Heart right ventricle (tissue), 16 donors: ENCODE data around the gene CMIP. TPM values are rescaled to one million over a fixed set of nuclear protein-coding genes. Genes with fewer than 3 reads are reported as not detected.

ENCODE experiments used
- ATAC-seq, 8 donors: fragments of 200-7000 bp; cut with Tn5 transposase; one replicate each; pipeline ENCODE4 v1.9.1; 2020; ENCODE audit warnings: mild to moderate bottlenecking in 8 of 8, moderate library complexity in 8 of 8, moderate number of reproducible peaks in 1 of 8
- DNase-seq, 2 donors: peaks; one replicate each; pipeline ENCODE4 v3.0.0-alpha.2; 2020
- H3K27ac ChIP-seq, 10 donors: fragments of 200-600 bp; sonication (generic) in 2 of 10; one replicate each; pipeline versions ENCODE4 v1.5.0 to v1.8.0; 2020 to 2022; ENCODE audit warnings: mild to moderate bottlenecking in 3 of 10
- H3K27me3 ChIP-seq, 7 donors: fragments of 200-600 bp; one replicate each; pipeline ENCODE4 v1.8.0; 2021 to 2022; ENCODE audit warnings: mild to moderate bottlenecking in 2 of 7
- H3K36me3 ChIP-seq, 9 donors: fragments of 200-600 bp; sonication (generic) in 1 of 9; one replicate each; pipeline versions ENCODE4 v1.5.0 to v1.8.0; 2020 to 2022; ENCODE audit warnings: mild to moderate bottlenecking in 2 of 9
- H3K4me1 ChIP-seq, 9 donors: fragments of 200-600 bp; sonication (generic) in 1 of 9; one replicate each; pipeline versions ENCODE4 v1.5.0 to v1.8.0; 2020 to 2022; ENCODE audit warnings: mild to moderate bottlenecking in 4 of 9
- H3K4me3 ChIP-seq, 10 donors: fragments of 200-600 bp; sonication (generic) in 2 of 10; one replicate each; pipeline versions ENCODE4 v1.5.0 to v1.8.0; 2020 to 2022; ENCODE audit warnings: mild to moderate bottlenecking in 7 of 10, moderate library complexity in 2 of 10
- H3K9me3 ChIP-seq, 11 donors: fragments of 200-600 bp in 10 of 11; sonication (generic) in 2 of 11; one replicate each; pipeline versions ENCODE4 v1.5.0 to v1.8.0; 2013 to 2022; ENCODE audit warnings: mild to moderate bottlenecking in 2 of 11, control low read depth in 1 of 11, moderate library complexity in 1 of 11
- CTCF ChIP-seq, 9 donors: fragments of 200-600 bp; sonication (generic) in 2 of 9; IDR thresholded peaks; one replicate each; pipeline versions ENCODE4 v1.5.0 to v1.8.0; 2021 to 2022; ENCODE audit warnings: antibody characterized with exemption in 9 of 9, mild to moderate bottlenecking in 5 of 9, moderate library complexity in 1 of 9
- WGBS, 2 donors: extraction: QIAGEN DNeasy Blood & Tissue Kit; methylation state at CpG; one replicate each; pipeline ENCODE4 v1.1.7; 2013; ENCODE audit warnings: inconsistent platforms in 1 of 2; 5-methylcytosine and 5-hydroxymethylcytosine counted together
- intact Hi-C, 10 donors: fragments of 100-400 bp; cut with DNase I; formaldehyde crosslinking; loops; one replicate each; pipeline versions ENCODE4 v1.11.1 to v1.14.2; 2022
- polyA plus RNA-seq, 2 donors: library from polyadenylated mRNA; stranded (reverse); fragments of 200-250 nt; gene quantifications; one replicate each; pipeline ENCODE4 v1.2.3, GENCODE V29; 2013
- total RNA-seq, 10 donors: library from RNA; stranded (reverse); fragmentation: NEBNext Ultra II Directional in 3 of 10; extraction: Animal tissue kit (Norgen Biotek cat#: 25700) in 3 of 10; gene quantifications; one replicate each; pipeline versions ENCODE4 v1.2.1 to v1.2.4, GENCODE V29; 2021 to 2023
- donor health status: Arrhythmogenic right ventricular cardiomyopathy.
- donor health status: ischemic (EF 13 %, LVEDD 7.1; RV severe dilation, severe dysfunction).
- donor health status: healthy with polysubstance abuse.
- donor health status: DM: no; HTN: yes; CAD: no.
- donor health status: DM: no; HTN: no; CAD: no.
- donor health status: ischemic (EF 25% LVEDD 6.9; RV normal size, moderate dysfunction).
- donor health status: ischemic (EF 25% LVEDD 5.7; RV mildly dilated, moderate dysfunction).
- donor health status: healthy.
- donor health status: DM: yes; HTN: yes; CAD: no.
- donor health status: Ischemic cardiomyopathy.
- donor health status: ischemic (EF 35%, LVEDD 5.7; RV mildly dilated, moderate dysfunction).
- donor health status: nonischemic (EF 11% LVEDD 7.7; RV severe dilation, severe dysfunction).
- donor health status: DM: yes; HTN: yes; CAD: no.
- donor health status: PGD.
- donor health status: ischemic (EF 29% LVEDD 5.4; RV normal size, mild dysfunction).
- donor health status: nonischemic (EF 23%, LVEDD 6.1; RV moderate dilation, normal function).

Gene CMIP
- total and polyA plus RNA-seq, 12 donors: 5.4 to 32.8 (median 13.0) TPM

- H3K27ac ChIP-seq: peak overlapping the region in 1 of 10 donors; percentile 10
- no peaks in the 10 kb centered on the region for H3K27me3 ChIP-seq
- ATAC-seq (no peak), DNase-seq (no peak)
- peaks cover 0 to 72% (median 44%) of the 10 kb centered on the region in 9 donors for H3K4me1 ChIP-seq
- intact Hi-C loops: no loop called here
- H3K9me3 ChIP-seq: no peaks in the 10 kb centered on the region
- WGBS, 2 donors: 81 to 87% methylated on average over 9 of the region's 9 CpGs
- no peaks in the 10 kb centered on the region for H3K36me3 ChIP-seq
- H3K4me3 ChIP-seq: no peak overlapping the region
- TF ChIP-seq CTCF (IDR thresholded peaks at IDR 0.05): no peak
Observed at GRCh38 chr16:81544700-81545271, 100.2 kb downstream of the CMIP start.

GRCh38 chr16:81545470-81546250, 101.1 kb downstream of the CMIP start:
- no peaks in the 10 kb centered on the region for H3K27me3 ChIP-seq
- DNase-seq (no peak), ATAC-seq (no peak)
- no peaks in the 10 kb centered on the region for H3K9me3 ChIP-seq
- no peak overlapping the region for H3K4me3 ChIP-seq
- intact Hi-C loops: no loop called here
- H3K36me3 ChIP-seq: no peaks in the 10 kb centered on the region
- no peak for TF ChIP-seq CTCF (IDR thresholded peaks at IDR 0.05)
- H3K27ac ChIP-seq: no peak overlapping the region
- peaks cover 0 to 80% (median 44%) of the 10 kb centered on the region in 9 donors for H3K4me1 ChIP-seq
- WGBS, 2 donors: 94 to 95% methylated on average over 25 of the region's 25 CpGs

GRCh38 chr16:81546781-81547180, 102.2 kb downstream of the CMIP start:
- Histone ChIP-seq H3K4me1 (peaks cover 2 to 88% (median 53%) of the 10 kb centered on the region in 9 donors), H3K27me3 (no peaks in the 10 kb centered on the region), H3K27ac (no peak overlapping the region), H3K4me3 (no peak overlapping the region), H3K36me3 (no peaks in the 10 kb centered on the region), H3K9me3 (no peaks in the 10 kb centered on the region)
- no peak for ATAC-seq
- no peak for DNase-seq
- TF ChIP-seq CTCF (IDR thresholded peaks at IDR 0.05): no peak
- intact Hi-C loops: no loop called here
- 92 to 96% methylated on average over 14 of the region's 14 CpGs for WGBS, 2 donors

- ATAC-seq: no peak
- Histone ChIP-seq H3K4me3 (no peak overlapping the region), H3K36me3 (no peaks in the 10 kb centered on the region), H3K4me1 (peaks cover 3 to 90% (median 59%) of the 10 kb centered on the region in 9 donors), H3K9me3 (no peaks in the 10 kb centered on the region), H3K27me3 (no peaks in the 10 kb centered on the region), H3K27ac (peak overlapping the region in 1 of 10 donors; percentile 26)
- DNase-seq: no peak
- 77 to 87% methylated on average over 15 of the region's 15 CpGs for WGBS, 2 donors
- intact Hi-C loops: no loop called here
- TF ChIP-seq CTCF (IDR thresholded peaks at IDR 0.05): no peak
Observed at GRCh38 chr16:81547194-81547938, 102.8 kb downstream of the CMIP start.
